MM.1S (cell line): ENCODE data around the gene ARMC3.

Experiments
- DNase-seq: peaks from one replicate; pipeline ENCODE4 v3.0.0-alpha.2; 2015
- H2AFZ ChIP-seq: fragments of 300-600 bp; sonication (generic); 2 replicates; pipeline ENCODE4 v1.6.0; 2016; ENCODE audit warnings: antibody characterized with exemption, low read length
- H3F3A ChIP-seq: fragments of 300-600 bp; sonication (generic); 2 replicates; pipeline ENCODE4 v1.6.1; 2016; ENCODE audit warnings: mild to moderate bottlenecking, antibody characterized with exemption, low read length, moderate library complexity, mixed read lengths; ENCODE audit not compliant: insufficient read depth
- H3K27ac ChIP-seq: fragments of 300-600 bp; sonication (generic); 2 replicates; pipeline ENCODE4 v1.5.1; 2016; ENCODE audit warnings: mild to moderate bottlenecking, low read length
- H3K27me3 ChIP-seq: fragments of 300-600 bp; sonication (generic); replicated peaks from 2 replicates; pipeline ENCODE4 v1.6.0; 2016; ENCODE audit warnings: low read length; ENCODE audit not compliant: insufficient read depth
- H3K36me3 ChIP-seq: fragments of 300-600 bp; sonication (generic); replicated peaks from 2 replicates; pipeline ENCODE4 v1.6.1; 2016; ENCODE audit warnings: mild to moderate bottlenecking, low read length, mixed read lengths; ENCODE audit not compliant: insufficient read depth
- H3K4me1 ChIP-seq: fragments of 300-600 bp; sonication (generic); 2 replicates; pipeline ENCODE4 v1.6.1; 2016; ENCODE audit warnings: low read length, mixed read lengths
- H3K4me2 ChIP-seq: fragments of 300-600 bp; sonication (generic); 2 replicates; pipeline ENCODE4 v1.6.0; 2016; ENCODE audit warnings: low read depth, low read length
- H3K4me3 ChIP-seq: fragments of 300-600 bp; sonication (generic); 2 replicates; pipeline ENCODE4 v1.5.1; 2016; ENCODE audit warnings: low read length, mixed read lengths
- H3K79me2 ChIP-seq: fragments of 300-600 bp; sonication (generic); 2 replicates; pipeline ENCODE4 v1.6.1; 2016; ENCODE audit warnings: mixed run types, low read length, mixed read lengths
- H3K9ac ChIP-seq: fragments of 300-600 bp; sonication (generic); 2 replicates; pipeline ENCODE4 v1.6.1; 2016; ENCODE audit warnings: low read length, mixed read lengths
- H3K9me2 ChIP-seq: fragments of 300-600 bp; sonication (generic); replicated peaks from 2 replicates; pipeline ENCODE4 v1.6.1; 2016; ENCODE audit warnings: mild to moderate bottlenecking, low read length, mixed read lengths; ENCODE audit not compliant: insufficient read depth
- H3K9me3 ChIP-seq: fragments of 300-600 bp; sonication (generic); replicated peaks from 2 replicates; pipeline ENCODE4 v1.6.1; 2016; ENCODE audit warnings: mild to moderate bottlenecking, low read length, mixed read lengths; ENCODE audit not compliant: insufficient read depth
- H4K20me1 ChIP-seq: fragments of 300-600 bp; sonication (generic); 2 replicates; pipeline ENCODE4 v1.6.1; 2016; ENCODE audit warnings: mild to moderate bottlenecking, low read length, moderate library complexity, mixed read lengths; ENCODE audit not compliant: insufficient read depth
- EZH2 ChIP-seq: fragments of 300-600 bp; sonication (generic); optimal IDR thresholded peaks from 2 replicates; pipeline ENCODE3; 2017; ENCODE audit warnings: low read depth, mild to moderate bottlenecking, antibody characterized with exemption, low read length, mixed read lengths
- EZH2phosphoT487 ChIP-seq: fragments of 300-600 bp; sonication (generic); IDR thresholded peaks from 2 replicates; pipeline ENCODE4 v1.6.1; 2018; ENCODE audit warnings: antibody characterized with exemption, low read length
- TF ChIP-seq, protein P1 (sequence below): fragments of 300-600 bp; sonication (generic); IDR thresholded peaks from 2 replicates; pipeline ENCODE4 v1.5.1; 2016; ENCODE audit warnings: antibody characterized with exemption, low read length, mixed read lengths

Gene ARMC3

DNA sequence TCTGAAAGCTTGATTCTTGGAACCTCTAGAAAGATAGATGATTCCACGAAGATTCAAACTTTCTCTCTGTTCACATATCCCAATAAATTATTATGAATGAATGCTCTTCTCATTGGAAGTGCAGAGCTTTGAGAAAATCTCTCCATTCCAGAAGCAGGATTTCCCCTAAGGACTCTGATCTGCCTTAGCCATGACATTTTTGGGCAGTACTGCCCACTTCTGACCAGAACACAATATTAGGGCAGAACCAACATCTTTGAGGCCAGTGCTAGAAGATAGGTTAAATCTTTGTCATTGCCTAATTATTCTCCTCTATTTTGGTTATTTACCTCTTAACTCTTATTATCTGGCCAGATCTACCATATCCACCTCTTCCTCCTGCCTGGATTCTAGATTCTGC lies 49.9 kb downstream of the ARMC3 start:
- H3K27ac ChIP-seq = no peak overlapping the region
- no peak overlapping the region for H3K9ac ChIP-seq
- no peaks in the 10 kb centered on the region for H3K27me3 ChIP-seq
- H3F3A ChIP-seq = no peaks in the 10 kb centered on the region
- no peaks in the 10 kb centered on the region for H4K20me1 ChIP-seq
- H3K79me2 ChIP-seq = no peaks in the 10 kb centered on the region
- no peak for DNase-seq
- H3K4me2 ChIP-seq = no peak overlapping the region
- no peaks in the 10 kb centered on the region for H3K9me3 ChIP-seq
- TF ChIP-seq, protein P1, sequence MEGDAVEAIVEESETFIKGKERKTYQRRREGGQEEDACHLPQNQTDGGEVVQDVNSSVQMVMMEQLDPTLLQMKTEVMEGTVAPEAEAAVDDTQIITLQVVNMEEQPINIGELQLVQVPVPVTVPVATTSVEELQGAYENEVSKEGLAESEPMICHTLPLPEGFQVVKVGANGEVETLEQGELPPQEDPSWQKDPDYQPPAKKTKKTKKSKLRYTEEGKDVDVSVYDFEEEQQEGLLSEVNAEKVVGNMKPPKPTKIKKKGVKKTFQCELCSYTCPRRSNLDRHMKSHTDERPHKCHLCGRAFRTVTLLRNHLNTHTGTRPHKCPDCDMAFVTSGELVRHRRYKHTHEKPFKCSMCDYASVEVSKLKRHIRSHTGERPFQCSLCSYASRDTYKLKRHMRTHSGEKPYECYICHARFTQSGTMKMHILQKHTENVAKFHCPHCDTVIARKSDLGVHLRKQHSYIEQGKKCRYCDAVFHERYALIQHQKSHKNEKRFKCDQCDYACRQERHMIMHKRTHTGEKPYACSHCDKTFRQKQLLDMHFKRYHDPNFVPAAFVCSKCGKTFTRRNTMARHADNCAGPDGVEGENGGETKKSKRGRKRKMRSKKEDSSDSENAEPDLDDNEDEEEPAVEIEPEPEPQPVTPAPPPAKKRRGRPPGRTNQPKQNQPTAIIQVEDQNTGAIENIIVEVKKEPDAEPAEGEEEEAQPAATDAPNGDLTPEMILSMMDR = no peak
- no peak for TF ChIP-seq EZH2phosphoT487
- H3K9me2 ChIP-seq = no peaks in the 10 kb centered on the region
- H2AFZ ChIP-seq = no peak overlapping the region
- H3K36me3 ChIP-seq = no peaks in the 10 kb centered on the region
- no peak overlapping the region for H3K4me3 ChIP-seq
- H3K4me1 ChIP-seq = no peaks in the 10 kb centered on the region

DNA sequence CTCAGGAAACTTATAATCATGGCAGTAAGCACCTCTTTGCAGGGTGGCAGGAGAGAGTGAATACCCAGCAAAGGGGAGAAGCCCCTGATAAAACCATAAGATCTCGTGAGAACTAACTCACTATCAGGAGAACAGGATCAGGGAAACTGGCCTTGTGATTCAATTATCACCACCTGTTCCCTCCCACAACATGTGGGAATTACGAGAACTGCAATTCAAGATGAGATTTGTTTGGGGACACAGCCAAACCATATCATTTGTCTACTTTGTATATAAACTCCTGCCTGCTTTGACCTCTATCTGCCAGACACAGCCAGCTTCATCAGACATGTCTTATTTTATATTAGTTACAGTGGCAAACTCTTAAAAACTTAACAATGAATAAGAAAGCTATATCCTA lies 50.4 kb downstream of the ARMC3 start:
- Histone ChIP-seq H2AFZ (no peak overlapping the region), H3K4me2 (no peak overlapping the region), H3K27ac (no peak overlapping the region), H3F3A (no peaks in the 10 kb centered on the region), H3K36me3 (no peaks in the 10 kb centered on the region), H3K4me1 (no peaks in the 10 kb centered on the region), H3K4me3 (no peak overlapping the region), H3K79me2 (no peaks in the 10 kb centered on the region), H3K9me2 (no peaks in the 10 kb centered on the region), H3K27me3 (no peaks in the 10 kb centered on the region), H3K9me3 (no peaks in the 10 kb centered on the region), H3K9ac (no peak overlapping the region), H4K20me1 (no peaks in the 10 kb centered on the region)
- TF ChIP-seq EZH2phosphoT487 = no peak
- no peak for TF ChIP-seq EZH2
- TF ChIP-seq, protein P1 = no peak
- no peak for DNase-seq

DNA sequence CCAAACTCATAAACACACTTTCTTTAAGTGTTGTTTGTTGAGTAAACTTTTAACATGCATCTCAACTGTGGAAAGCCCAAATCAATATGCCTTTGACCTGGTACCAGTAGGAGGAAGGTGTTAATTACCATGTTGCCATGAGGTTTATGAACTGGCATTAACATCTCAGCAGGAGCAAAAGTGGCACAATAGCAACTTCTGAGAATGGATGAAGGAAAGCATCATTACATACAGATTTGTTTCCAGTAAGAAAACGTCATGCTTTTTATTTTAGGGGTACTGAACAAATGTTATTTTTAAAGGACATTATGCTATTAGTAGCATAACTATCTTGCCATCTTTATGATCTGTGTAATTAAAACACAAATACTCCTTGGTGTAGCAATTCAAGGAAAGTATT lies 51.1 kb downstream of the ARMC3 start:
- Histone ChIP-seq H4K20me1 (no peaks in the 10 kb centered on the region), H3K9me3 (no peaks in the 10 kb centered on the region), H3K4me2 (no peak overlapping the region), H3F3A (no peaks in the 10 kb centered on the region), H3K4me3 (no peak overlapping the region), H3K27me3 (no peaks in the 10 kb centered on the region), H3K27ac (no peak overlapping the region), H3K4me1 (no peaks in the 10 kb centered on the region), H2AFZ (no peak overlapping the region), H3K79me2 (no peaks in the 10 kb centered on the region), H3K9ac (no peak overlapping the region), H3K36me3 (no peaks in the 10 kb centered on the region), H3K9me2 (no peaks in the 10 kb centered on the region)
- TF ChIP-seq EZH2 (no peak), EZH2phosphoT487 (no peak)
- TF ChIP-seq, protein P1 = no peak
- no peak for DNase-seq
